ENCODE results near the gene NDC80. TPM values are rescaled to one million over a fixed set of nuclear protein-coding genes. Genes with fewer than 3 reads are reported as not detected.
"Not testable (repeated sequence)": the region's sequence is repeated elsewhere in the genome, so short reads cannot be mapped to it uniquely, and the experiment has no call there.

Gene NDC80
- total RNA-seq, 1 experiment from 2014 or later, result 65.8 TPM

DNA sequence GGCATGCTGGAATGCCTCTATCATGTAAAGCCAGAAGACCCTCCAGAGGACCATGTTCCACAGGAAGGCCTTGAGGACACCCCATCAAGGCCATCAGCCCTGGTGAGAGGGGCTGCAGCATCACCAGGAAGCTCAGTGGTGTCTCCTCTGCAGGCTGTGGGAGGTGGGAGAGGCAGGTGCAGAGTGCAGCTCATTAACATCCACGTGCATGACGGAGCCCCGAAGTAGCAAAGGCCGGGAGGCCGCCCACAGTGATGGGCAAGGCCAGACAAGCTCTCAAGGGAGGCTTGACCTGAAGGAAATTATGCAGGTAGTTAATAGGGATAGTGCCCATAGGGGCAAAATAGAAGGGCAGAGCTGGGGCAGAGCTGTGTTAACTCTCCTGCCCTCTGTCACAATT is 53.9 kb downstream of the NDC80 start:
- DNase-seq (ENCODE audit: low read depth), result no peak

DNA sequence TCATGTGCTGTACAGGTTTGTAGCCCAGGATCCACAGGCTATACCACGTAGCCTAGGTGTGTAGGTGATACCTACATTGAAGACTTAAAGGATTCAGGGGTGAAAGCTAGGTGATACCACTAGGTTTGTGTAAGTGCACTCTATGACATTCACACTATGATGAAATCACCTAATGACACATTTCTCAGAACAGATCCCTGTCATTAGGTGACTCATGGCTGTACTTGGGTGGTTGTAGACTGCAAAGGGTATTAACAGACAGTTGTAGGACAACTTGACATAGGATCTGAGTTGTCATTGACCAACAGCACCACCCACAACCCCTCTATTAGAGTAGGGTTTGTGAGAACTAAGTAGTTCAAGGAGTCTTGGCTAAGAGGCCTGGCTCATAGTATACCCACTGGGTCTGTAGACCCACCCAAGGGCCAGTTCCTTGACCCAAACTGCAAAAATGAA is 56.5 kb downstream of the NDC80 start:
- peak; percentile 74 for DNase-seq (ENCODE audit: low read depth)

DNA sequence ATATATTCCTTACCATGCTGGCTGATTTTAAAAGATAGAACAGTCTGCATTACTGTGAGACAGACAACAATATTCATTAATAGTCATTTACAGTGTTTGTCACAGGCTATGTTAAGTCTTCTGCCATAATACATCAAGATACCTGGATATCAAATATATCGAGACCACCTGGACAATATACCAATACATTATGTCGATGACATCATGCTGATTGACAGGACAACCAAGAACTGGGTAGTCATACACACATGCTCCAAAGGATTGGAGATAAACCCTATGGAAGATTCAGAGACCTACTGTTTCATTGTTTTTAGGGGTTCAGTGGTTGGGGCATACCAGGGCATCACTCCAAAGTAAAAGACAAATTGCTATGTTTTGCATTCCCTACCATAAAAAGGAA is 57.6 kb downstream of the NDC80 start:
- no peak for DNase-seq (ENCODE audit: low read depth)

DNA sequence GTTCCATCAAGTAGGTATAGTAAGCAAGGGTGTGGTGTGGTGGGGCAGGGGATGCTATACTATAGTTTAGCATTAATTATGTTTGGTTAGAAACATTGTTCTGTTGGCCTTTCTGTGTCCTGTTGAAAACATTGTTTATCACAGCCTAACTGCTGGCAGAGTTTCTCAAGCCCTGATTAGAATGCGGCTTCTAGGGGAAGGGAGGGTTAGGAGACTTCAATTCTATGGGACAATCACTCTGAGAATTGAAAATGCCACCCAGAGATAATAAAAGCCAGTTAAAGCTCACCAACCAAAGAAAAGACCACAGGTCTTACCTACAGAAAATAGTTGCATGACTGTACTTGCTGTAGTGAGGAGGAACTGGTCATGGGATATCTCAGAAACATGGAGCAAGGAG is 64.2 kb downstream of the NDC80 start:
- DNase-seq (ENCODE audit: low read depth), result no peak

DNA sequence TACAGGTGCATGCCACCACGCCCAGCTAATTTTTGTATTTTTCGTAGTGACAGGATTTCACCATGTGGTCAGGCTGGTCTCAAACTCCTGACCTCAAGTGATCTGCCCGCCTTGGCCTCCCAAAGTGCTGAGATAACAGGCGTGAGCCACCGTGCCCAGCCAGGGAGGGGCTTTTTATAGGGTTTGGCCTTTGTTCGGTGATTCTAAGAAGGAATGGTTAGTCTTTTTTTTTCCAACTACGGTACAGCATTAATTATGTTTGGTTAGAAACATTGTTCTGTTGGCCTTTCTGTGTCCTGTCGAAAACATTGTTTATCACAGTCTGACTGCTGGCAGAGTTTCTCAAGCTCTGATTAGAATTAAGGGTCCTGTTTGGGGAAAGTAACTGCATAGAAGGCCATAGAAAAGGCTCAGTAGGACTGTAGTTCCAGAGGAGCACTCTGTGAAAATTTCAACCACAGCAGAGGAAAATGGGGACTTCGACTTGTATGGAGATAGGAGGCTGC is 64.8 kb downstream of the NDC80 start:
- no peak for DNase-seq (ENCODE audit: low read depth)

DNA sequence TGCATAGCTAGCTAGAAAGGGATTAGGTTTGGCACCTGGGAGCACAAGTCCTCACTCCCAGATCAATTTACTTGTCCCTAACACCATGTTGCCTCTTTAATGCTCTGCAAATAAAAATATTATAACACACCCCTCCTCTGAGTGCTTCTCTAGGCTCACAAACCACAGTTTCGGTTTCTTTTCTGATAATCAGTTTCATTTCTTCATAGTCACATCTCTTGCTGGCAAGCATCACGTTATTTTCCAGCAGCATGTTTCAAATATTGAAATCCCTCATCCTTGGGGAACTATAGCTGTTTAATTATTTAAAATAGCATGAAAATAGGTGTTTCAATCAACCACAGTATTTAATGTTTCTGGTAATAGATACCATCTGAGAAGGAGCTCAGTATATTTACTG is 70.3 kb downstream of the NDC80 start:
- peak; percentile 65 for DNase-seq (ENCODE audit: low read depth)

DNA sequence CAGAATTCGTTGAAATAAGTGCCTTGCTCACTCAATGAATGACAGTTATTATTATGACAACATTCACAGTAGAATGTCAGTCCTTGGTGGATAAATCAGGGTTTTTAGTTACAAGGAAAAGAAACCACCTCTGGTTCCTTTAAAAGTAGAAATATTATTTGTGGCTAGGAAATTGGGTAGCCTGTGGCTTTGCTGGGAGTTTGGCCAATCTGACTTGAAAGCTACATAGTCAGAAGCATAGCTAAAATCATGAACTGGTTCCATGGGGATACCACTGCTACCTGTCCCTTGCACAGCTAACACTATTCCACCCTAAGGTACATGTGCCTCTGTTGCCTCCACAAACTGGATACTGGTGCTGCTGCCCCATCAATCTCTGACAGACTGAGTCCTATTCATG is 71.4 kb downstream of the NDC80 start:
- peak; percentile 33 for DNase-seq (ENCODE audit: low read depth)

DNA sequence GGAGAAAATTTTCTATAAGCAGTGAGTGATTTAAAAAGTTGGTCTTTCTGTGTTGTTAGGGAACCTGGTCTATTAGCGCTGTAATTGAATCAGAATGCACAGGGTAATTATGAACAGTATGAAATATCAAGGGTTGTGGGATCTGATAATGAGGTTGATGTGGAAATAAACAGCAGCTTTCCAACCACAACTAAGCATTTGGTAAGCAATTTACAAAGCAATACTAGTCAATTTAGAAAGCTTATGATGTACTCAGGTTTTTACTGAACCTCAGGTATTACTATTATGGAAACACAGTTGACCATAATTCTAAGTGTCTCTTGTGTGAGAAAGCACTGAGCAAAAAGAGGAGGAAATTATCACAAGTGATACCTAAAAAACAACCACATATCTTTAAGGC is 73.2 kb downstream of the NDC80 start:
- no peak for DNase-seq (ENCODE audit: low read depth)

DNA sequence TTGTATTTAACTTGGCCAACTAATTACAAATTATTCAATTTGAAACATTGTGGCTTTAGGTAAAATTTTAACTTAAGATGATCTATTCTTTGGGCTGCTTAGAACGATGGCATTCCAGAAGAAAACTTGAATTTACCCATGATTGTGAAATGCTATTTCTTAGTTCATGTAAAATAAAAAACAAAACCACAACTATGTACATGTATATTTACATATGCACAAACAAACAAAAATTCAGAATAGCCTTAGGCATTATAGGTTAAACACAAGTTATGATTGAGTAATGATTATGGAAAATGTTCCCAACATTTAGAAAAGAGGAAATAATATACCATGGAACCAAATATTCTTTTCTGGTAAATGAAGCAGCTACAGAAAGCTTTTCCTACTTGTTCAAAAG is 80.6 kb downstream of the NDC80 start:
- no peak for DNase-seq (ENCODE audit: low read depth)

DNA sequence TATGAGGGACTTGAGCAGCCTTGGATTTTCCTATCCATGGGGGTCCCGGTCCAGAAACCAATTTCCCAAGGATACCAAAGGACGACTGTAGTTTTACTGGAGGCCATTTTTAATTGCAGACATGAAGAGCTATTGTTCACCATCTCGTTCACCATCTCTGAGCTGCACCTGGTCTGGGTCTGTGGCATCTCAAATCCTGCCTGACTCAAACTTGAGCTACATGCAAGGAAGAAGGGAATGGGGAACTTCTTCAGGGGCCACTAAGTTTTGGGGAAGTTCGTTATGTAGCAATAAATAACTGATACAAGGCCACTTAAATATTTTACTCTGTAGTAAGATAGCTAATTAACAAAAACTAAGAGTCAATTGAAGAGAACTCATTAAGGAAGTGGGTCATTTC is 82.1 kb downstream of the NDC80 start:
- no peak for DNase-seq (ENCODE audit: low read depth)

DNA sequence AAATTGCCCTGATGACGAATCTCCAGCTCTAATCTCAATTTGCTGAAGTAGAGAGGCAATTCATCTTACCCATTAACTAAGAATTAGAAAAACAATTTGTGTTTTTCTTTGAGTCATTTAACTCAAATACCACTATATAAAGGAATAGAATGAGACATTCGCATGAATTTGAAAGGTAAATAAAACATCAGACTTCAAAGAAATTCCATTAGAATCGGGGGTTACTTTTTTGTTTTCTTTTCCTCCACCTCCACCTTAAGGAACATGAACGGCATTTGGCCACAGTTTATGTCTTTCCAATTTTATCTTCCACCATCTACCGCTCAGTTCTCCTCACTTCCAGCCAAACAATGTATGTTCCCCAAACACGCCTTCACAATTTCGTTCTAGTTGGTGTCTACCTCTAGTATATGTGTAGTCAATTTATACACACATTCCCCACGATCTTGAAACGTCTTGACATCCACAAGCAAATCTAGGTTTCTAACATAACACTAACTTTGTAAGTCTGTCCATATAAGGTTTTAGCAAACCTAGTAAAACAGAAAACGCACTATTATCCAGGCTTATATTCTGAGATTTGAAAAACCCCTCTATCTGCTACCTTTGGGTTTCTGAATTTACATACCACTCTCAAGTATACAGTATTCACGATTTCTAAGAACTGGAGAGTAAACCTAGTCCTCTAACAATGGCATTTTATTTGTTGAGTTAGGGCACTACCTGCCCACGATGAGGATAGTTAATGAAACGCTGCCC is 83.0 kb downstream of the NDC80 start:
- no peak for DNase-seq (ENCODE audit: low read depth)

DNA sequence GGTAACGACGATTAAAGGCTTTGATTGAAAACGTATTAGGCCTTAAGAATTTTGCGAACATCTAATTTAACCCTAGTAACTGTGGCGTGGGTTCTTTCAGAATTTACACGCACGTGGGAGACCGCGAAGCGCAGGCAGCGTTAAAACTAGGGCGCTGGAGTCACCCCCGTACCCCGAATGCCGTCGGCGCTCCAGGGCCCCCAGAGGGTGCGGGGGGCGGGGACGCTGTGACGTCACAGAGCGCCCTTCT is 83.5 kb downstream of the NDC80 start:
- DNase-seq (ENCODE audit: low read depth), result no peak

DNA sequence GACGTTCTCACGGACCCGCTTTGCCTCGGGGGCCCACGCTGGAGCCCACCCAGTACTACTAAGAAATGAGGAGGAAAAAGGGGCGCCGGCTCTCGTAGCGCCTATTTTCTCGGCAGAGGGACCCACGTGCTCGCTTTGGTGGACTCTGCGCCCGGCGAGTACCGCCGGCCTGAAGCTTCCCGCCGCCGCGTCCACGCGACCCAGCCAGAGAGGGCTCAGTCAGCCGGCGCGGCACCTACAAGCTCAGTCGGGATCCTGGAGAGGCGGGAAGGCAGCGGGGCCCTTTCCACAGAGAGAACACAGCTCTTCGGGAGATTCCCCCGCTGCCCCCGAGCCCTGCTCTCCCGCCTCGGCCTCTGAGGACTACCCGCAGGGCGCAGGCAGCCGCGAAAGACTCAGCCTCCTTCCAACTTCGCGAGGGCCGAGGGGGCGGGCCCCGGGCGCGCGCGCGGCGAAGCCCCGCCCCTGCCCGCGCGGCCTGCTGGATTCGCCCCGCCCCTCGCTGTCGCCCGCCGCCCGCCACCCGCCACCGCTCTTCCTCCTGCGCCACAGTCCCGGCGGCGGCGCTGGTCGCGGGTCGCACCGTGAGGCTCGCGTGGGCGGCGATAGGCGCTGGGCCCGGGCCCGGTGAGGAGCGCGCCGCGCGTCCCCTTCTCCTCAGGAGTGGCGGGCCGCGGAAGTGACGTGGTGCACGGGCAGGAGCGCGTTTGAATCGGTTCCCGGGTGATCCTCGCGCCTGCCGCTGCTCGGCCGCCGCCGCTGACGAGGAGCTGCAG is 84.0 kb downstream of the NDC80 start, which contains the start of gene SMCHD1:
SMCHD1 (plus strand) TSS at position 549 of the 776 bp plus-strand sequence. CDS start 350 bp downstream, outside the sequence.
- peak; percentile 75 for DNase-seq (ENCODE audit: low read depth)

DNA sequence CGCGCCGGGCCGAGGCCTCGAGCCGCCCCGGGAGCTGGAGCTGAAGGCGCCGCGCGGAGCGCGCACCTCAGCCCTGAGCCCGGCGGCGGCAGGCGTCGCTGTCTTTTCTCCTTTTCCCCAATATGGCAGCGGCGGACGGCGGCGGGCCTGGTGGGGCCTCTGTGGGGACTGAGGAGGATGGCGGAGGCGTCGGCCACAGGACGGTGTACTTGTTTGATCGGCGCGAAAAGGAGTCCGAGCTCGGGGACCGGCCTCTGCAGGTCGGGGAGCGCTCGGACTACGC is 84.5 kb downstream of the NDC80 start:
- DNase-seq (ENCODE audit: low read depth), result peak; percentile 45

DNA sequence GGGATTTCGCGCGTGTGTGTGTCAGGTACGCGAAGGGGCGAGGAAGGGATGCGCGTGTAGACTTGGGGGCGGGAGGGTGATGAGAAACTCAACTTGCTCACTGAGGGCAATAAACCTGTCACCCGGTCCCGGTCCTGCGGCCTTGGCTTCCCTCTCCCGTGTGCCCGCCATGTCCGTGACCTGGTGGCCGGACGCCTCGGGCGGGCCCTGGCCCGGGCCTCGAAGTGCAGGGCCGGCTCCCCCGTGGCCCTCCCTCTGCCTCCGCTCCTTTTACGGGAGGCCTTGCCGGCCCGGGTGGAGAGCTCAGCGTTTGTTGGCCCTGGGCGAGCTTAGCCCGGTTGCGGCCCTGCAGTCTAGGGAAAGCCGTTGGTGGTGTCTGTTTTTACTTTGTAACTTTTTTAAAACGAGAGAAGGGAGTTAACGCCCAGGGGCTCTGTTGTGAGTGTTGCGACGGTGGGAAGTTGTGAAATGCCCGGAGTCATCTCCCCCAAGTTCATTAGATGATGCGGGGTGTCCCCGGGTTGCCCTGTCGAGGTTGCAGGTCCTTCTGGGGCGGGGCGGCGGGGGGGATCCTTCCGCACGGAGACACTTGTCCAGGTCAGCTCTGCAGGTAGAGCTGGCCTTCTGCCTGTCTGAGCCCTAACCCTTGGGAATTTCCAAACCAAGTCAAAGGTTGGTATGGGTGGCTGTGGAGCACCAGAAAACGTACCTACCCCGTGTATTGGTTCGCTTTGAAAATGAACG is 85.1 kb downstream of the NDC80 start:
- peak; percentile 45 for DNase-seq (ENCODE audit: low read depth)

DNA sequence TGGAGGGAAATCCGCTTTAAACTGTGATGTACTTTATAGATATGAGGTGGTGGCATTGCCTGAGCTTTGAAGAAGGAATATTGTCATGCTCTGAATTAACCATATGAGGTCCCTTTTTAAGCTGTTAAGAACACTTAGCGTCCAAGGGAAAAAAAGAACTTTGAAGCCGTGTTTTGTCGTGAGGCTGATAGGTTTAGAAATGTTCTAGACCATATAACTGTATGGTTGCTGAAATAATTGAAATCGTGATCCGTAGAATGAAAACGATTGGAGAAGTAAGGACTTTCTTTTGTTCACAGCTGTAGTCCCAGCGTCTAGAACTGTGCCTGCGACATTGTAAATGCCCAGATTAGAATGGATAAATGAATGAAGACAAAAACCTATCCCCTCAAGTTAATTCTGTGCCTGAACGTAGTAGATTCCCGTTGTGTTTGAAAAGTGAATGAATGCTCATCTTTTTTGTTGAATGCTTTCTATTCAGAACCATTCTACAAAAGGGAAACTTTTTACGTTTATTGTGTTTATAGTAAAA is 85.7 kb downstream of the NDC80 start:
- no peak for DNase-seq (ENCODE audit: low read depth)

DNA sequence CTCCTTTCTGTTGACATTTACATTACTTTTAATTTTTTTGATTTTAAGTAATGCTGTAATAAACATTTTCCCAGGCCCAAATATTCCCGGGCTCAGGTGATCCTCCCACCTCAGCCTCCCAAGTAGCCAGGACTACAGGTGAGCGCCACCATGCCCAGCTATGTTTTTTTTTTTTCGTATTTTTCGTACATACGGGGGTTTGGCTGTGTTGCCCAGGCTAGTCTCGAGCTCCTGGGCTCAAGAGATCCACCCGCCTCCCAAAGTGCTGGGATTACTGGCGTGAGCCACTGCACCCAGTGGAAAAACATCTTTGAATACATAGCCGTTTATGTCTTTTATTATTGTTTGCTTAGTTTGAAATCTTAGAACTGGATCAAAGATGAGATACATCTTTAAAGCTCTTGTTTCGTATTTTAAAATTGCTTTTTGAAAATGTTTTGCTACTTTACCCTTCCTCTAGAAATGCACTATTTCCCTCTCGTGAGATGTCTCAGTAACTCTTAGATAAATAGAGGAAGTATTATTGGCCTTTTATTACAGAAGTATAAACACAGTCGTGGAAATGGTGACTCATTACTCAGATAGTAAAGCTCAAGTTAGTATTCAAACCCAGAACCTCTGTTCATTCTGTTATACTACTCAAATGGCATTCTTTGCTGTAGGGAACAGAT is 86.6 kb downstream of the NDC80 start:
- peak; percentile 86 for DNase-seq (ENCODE audit: low read depth)

DNA sequence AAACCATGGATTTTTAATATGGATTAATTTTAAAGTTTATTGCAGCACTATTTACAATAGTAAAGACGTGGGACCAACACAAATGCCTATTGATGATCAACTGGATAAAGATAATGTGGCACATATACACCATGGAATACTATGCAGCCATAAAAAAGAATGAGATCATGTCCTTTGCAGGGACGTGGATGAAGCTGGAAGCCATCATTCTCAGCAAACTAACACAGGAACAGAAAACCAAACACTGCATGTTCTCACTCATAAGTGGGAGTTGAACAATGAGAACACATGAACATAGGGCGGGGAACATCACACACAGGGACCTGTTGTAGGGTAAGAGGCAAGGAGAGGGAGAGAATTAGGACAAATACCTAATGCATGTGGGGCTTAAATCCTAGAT is 89.5 kb downstream of the NDC80 start:
- not testable (repeated sequence) for DNase-seq (ENCODE audit: low read depth)

DNA sequence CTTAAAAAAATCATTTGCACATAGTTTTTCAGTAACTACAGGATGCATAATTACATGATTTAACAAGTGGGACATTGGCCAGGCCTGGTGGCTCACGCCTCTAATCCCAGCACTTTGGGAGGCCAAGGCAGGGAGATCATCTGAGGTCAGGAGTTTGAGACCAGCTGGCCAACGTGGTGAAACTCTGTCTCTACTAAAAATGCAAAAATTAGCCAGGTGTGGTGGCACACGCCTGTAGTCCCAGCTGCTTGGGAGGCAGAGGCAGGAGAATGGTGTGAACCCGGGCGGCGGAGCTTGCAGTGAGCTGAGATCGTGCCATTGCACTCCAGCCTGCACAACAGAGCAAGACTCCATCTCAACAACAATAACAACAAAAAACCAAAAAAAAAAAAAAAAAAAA is 90.9 kb downstream of the NDC80 start:
- DNase-seq (ENCODE audit: low read depth), result not testable (repeated sequence)

DNA sequence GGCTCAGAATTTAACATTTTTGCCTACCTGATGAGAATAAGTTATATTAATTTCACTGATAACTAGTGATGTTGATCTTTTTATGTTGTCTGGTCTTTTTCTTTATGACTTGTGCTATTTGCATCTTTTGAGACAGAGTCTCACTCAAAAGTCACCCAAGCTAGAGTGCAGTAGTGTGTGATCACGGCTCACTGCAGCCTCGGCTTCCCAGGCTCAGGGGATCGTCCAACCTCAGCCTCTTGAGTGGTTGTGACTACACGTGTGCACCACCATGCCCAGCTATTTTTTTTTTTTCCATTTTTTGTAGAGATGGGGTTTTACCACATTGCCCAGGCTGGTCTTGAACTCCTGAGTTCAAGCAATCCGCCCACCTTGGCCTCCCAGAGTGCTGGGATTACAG is 91.6 kb downstream of the NDC80 start:
- DNase-seq (ENCODE audit: low read depth), result no peak
